Esophagus squamous epithelium (tissue), 5 donors: Measurements from ENCODE around the gene CDH11. TPM values are rescaled to one million over a fixed set of nuclear protein-coding genes. Genes with fewer than 3 reads are reported as not detected.

Experiments
- DNase-seq: peaks from one replicate; lab custom pipeline; 2025; lab: John Stamatoyannopoulos, UW
- H3K27ac ChIP-seq, 4 donors: fragments of 200-600 bp; sonication (generic); one replicate each; pipeline ENCODE4 v1.5.1; 2016 to 2019; ENCODE audit warnings: mild to moderate bottlenecking in 1 of 4
- H3K27me3 ChIP-seq, 4 donors: fragments of 200-600 bp; sonication (generic); 1 replicate in 3 of 4; 2 replicates in 1 of 4; pipeline versions ENCODE4 v1.5.1 to v1.6.0; 2017 to 2021; ENCODE audit warnings: antibody characterized with exemption in 1 of 4
- H3K36me3 ChIP-seq, 3 donors: fragments of 200-600 bp; sonication (generic); one replicate each; pipeline ENCODE4 v1.5.1; 2016 to 2019
- H3K4me1 ChIP-seq, 3 donors: fragments of 200-600 bp; sonication (generic); one replicate each; pipeline ENCODE4 v1.5.1; 2017 to 2019
- H3K4me3 ChIP-seq, 4 donors: fragments of 200-600 bp; sonication (generic); 1 replicate in 3 of 4; 2 replicates in 1 of 4; pipeline ENCODE4 v1.5.1; 2016 to 2019; ENCODE audit warnings: mild to moderate bottlenecking in 2 of 4, moderate library complexity in 1 of 4
- H3K9me3 ChIP-seq, 3 donors: fragments of 200-600 bp; sonication (generic); one replicate each; pipeline ENCODE4 v1.5.1; 2016 to 2019
- CTCF ChIP-seq, 6 experiments: fragments of 450-650 bp in 4 of 6; fragments of 200-600 bp in 2 of 6; sonication (generic) in 2 of 6; IDR thresholded peaks; one replicate each; pipeline ENCODE4 v1.5.1; 2016 to 2019; ENCODE audit warnings: antibody characterized with exemption in 6 of 6, mild to moderate bottlenecking in 4 of 6, moderate library complexity in 4 of 6
- POLR2A ChIP-seq, 4 donors: fragments of 450-650 bp; IDR thresholded peaks; one replicate each; pipeline ENCODE4 v1.6.1; 2017; ENCODE audit warnings: antibody characterized with exemption in 4 of 4, mild to moderate bottlenecking in 4 of 4, moderate library complexity in 3 of 4
- WGBS, 2 donors: methylation state at CpG; one replicate each; pipeline ENCODE4 v1.1.5; 2018; 5-methylcytosine and 5-hydroxymethylcytosine counted together
- intact Hi-C: fragments of 100-400 bp; cut with DNase I; formaldehyde crosslinking; loops from one replicate; pipeline ENCODE4 v1.15.0; 2022
- total RNA-seq, 4 donors: library from RNA; depleted of rRNA; stranded (reverse); fragments of >200 nt; gene quantifications; one replicate each; pipeline ENCODE4 v1.1.0, GENCODE V29; 2016
- donor health status: DM: yes; HTN: yes; CAD: no.

Gene CDH11, protein sequence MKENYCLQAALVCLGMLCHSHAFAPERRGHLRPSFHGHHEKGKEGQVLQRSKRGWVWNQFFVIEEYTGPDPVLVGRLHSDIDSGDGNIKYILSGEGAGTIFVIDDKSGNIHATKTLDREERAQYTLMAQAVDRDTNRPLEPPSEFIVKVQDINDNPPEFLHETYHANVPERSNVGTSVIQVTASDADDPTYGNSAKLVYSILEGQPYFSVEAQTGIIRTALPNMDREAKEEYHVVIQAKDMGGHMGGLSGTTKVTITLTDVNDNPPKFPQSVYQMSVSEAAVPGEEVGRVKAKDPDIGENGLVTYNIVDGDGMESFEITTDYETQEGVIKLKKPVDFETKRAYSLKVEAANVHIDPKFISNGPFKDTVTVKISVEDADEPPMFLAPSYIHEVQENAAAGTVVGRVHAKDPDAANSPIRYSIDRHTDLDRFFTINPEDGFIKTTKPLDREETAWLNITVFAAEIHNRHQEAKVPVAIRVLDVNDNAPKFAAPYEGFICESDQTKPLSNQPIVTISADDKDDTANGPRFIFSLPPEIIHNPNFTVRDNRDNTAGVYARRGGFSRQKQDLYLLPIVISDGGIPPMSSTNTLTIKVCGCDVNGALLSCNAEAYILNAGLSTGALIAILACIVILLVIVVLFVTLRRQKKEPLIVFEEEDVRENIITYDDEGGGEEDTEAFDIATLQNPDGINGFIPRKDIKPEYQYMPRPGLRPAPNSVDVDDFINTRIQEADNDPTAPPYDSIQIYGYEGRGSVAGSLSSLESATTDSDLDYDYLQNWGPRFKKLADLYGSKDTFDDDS
- 10 to 100 TPM in 1 of 4 donors, 1 to 10 TPM in 3; 3.4 to 17.5 (median 6.6) TPM for total RNA-seq

GRCh38 chr16:65121870-65122723 is at the start of gene CDH11:
Gene CDH11 (minus strand): TSS chr16:65122063. CDS start chr16:65004869, 117,194 bp downstream.
- peak within 1 kb of the TSS; percentile 70 to 92 (median 85) for H3K27ac ChIP-seq
- WGBS, 2 donors, result 7 to 10% methylated on average over 11 to 16 of the region's 69 CpGs
- H3K9me3 ChIP-seq, result no peaks in the 10 kb centered on the region
- intact Hi-C loops, result loop anchor here (5.0 kb wide), 1 partner anchor 1150 kb away; no protein-coding TSS in a partner anchor
- TF ChIP-seq CTCF (IDR thresholded peaks at IDR 0.05) (peak in 1 of 6 experiments; percentile 26), POLR2A (IDR thresholded peaks at IDR 0.05) (peak in 2 of 4 donors; percentile 20 to 48)
- peaks cover 0 to 57% (median 2%) of the 10 kb centered on the region in 4 donors for H3K27me3 ChIP-seq
- H3K4me1 ChIP-seq, result peaks cover 4 to 61% (median 13%) of the 10 kb centered on the region in 3 donors
- peak within 1 kb of the TSS; percentile 30 to 72 (median 52) for H3K4me3 ChIP-seq
- DNase-seq, result no peak
- H3K36me3 ChIP-seq, result no peaks in the 10 kb centered on the region

DNA sequence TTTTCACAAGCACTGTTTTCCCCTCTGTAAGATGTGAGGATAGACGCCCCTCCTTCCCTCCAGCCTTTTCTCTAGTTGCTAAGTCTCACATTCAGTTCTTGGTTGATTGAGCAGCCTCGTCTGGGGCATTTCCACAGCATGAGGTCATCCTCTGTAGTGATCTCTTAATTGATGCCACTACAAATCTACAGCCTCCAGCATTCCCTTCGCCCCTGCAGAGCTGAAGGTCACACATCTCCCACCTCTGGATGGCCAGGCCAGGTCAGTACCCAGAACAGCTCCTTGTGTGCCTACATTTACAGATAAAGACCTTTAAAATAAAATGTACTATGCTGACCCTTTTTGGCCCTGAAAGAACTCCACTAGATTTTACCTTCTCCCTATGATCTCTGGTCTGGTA is 32.5 kb upstream of the CDH11 start:
- intact Hi-C loops, result no loop called here

GRCh38 chr16:65153365-65154105 is 31.7 kb upstream of the CDH11 start:
- H3K9me3 ChIP-seq, result no peaks in the 10 kb centered on the region
- intact Hi-C loops, result no loop called here
- H3K4me3 ChIP-seq, result no peak overlapping the region
- H3K27me3 ChIP-seq, result no peaks in the 10 kb centered on the region
- H3K36me3 ChIP-seq, result no peaks in the 10 kb centered on the region
- TF ChIP-seq CTCF (IDR thresholded peaks at IDR 0.05) (no peak), POLR2A (IDR thresholded peaks at IDR 0.05) (no peak)
- DNase-seq, result no peak
- no peaks in the 10 kb centered on the region for H3K4me1 ChIP-seq
- 48 to 52% methylated on average over 1 of the region's 1 CpG for WGBS, 2 donors
- no peak overlapping the region for H3K27ac ChIP-seq

More for the DNA sequence above, 32.5 kb upstream of the CDH11 start:
- TF ChIP-seq POLR2A (IDR thresholded peaks at IDR 0.05) (no peak), CTCF (IDR thresholded peaks at IDR 0.05) (no peak)
- WGBS, 2 donors, result 39 to 54% methylated on average over 3 of the region's 3 CpGs
- Histone ChIP-seq H3K36me3 (no peaks in the 10 kb centered on the region), H3K4me3 (no peak overlapping the region), H3K4me1 (no peaks in the 10 kb centered on the region), H3K9me3 (no peaks in the 10 kb centered on the region), H3K27me3 (no peaks in the 10 kb centered on the region), H3K27ac (no peak overlapping the region)
- DNase-seq, result no peak

DNA sequence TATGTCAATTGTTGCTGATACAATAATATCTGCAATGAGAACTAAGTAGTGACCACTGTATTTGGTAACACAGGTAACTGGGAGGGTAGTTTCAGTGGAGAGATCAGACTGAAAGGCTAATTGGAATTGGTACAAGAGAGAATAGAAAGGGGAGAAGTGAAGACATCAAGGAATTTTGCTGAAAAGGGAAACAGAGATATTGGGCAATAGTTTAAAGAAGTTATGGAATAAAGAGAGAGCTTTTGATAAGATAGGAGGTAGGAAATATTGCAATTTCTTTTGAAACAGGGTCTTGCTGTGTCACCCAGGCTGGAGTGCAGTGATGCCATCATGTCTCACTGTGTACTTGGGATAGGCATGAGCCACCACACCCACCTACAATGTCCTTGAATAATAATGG is 26.9 kb upstream of the CDH11 start:
- no peaks in the 10 kb centered on the region for H3K36me3 ChIP-seq
- H3K27me3 ChIP-seq, result no peaks in the 10 kb centered on the region
- H3K27ac ChIP-seq, result no peak overlapping the region
- intact Hi-C loops, result no loop called here
- TF ChIP-seq POLR2A (IDR thresholded peaks at IDR 0.05) (no peak), CTCF (IDR thresholded peaks at IDR 0.05) (no peak)
- H3K9me3 ChIP-seq, result no peaks in the 10 kb centered on the region
- no peak for DNase-seq
- H3K4me1 ChIP-seq, result no peaks in the 10 kb centered on the region
- no peak overlapping the region for H3K4me3 ChIP-seq
